SIG-M5 treated with dmso at 0.1 percent for 504 hours (cell line): Measurements from ENCODE around the gene CLNS1A.
A peak's percentile ranks its signal among the peaks of the same experiment; 100 is the strongest.

Experiments
- DNase-seq: peaks from one replicate; lab custom pipeline; 2025; ENCODE audit not compliant: unreplicated experiment; lab: John Stamatoyannopoulos, UW

The CLNS1A gene

GRCh38 chr11:77637345-77638165 lies at the start of gene CLNS1A:
Gene CLNS1A (minus strand): TSS chr11:77637794. CDS start chr11:77637714, 80 bp downstream.
- DNase-seq, result peak; percentile 97

GRCh38 chr11:77687088-77687487 lies 49.5 kb upstream of the CLNS1A start:
- no peak for DNase-seq

- DNase-seq, result no peak
These were observed 39.5 kb upstream of the CLNS1A start for GRCh38 chr11:77677138-77677537.

GRCh38 chr11:77672264-77672663 lies 34.7 kb upstream of the CLNS1A start:
- no peak for DNase-seq

- DNase-seq, result no peak
These were observed 32.4 kb upstream of the CLNS1A start for GRCh38 chr11:77669848-77670511.

GRCh38 chr11:77668760-77669159 lies 31.2 kb upstream of the CLNS1A start:
- DNase-seq, result no peak

GRCh38 chr11:77665240-77665965 lies 27.8 kb upstream of the CLNS1A start:
- no peak for DNase-seq

DNA sequence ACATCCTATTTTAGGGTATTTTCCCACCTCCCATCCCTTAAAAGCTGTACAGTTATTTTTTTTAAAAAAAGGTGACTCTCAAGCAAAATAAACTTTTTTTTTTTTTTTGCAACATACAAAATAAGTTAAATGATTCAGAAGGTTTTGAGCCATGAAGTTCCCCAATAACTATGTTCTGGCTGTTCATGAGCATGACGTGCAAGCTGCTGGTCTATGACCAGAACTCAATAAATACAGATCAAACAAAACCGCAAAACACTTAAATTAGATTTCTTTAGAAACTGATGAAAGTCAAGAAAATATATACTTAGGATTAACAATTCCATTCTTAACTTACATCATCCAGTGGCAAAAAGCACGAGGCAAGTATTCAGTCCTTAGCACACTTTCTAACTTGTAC lies 24.1 kb upstream of the CLNS1A start:
- no peak for DNase-seq

DNA sequence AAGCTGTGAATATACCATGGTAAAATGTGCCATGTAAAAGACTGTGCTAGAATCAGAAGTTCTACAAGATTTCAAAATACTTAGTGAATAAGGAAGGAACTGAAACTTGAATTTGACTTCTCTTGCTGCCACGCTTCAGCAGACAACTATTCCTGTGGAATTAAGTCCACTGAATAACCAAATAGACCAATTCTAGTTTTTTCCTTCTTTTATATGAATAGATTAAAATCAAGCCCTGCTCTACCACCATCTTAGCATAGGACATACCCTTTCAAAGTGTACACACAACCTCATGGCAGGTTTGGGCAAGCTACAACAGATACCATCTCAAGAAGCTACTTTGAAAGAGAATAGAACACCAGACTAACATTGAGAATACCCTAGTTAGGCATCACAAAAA lies 23.4 kb upstream of the CLNS1A start:
- DNase-seq, result peak; percentile 62

GRCh38 chr11:77658213-77659013 lies 20.8 kb upstream of the CLNS1A start:
- DNase-seq, result no peak

- DNase-seq, result no peak
These were observed 18.8 kb upstream of the CLNS1A start for GRCh38 chr11:77656362-77656761.

DNA sequence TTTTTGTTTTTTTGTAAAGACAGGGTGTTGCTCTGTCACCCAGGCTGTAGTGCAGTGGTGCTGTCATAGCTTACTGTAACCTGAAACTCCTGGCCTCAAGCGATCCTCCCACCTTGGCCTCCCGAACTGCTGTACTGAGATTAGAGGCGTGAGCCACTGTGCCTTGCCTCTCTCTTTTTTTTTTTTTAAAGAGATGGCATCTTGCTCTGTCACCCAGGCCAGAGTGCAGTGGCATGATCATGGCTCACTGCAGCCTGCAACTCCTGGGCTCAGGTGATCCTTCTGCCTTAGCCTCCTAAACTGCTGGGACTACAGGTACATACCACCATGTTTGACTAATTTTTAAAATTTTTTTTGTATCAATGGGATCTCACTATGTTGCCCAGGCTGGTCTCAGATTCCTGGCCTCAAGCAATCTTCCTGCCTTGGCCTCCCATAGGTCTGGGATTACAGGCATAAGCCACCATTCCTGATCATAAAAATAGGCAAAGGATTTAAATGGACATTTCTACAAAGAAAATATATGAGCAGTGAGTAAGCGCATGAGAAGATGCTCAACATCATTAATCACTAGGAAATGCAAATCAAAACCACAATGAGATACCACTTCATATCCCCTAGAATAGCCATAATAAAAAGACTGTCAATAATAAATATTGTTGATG lies 17.3 kb upstream of the CLNS1A start:
- no peak for DNase-seq

GRCh38 chr11:77650123-77650522 lies 12.5 kb upstream of the CLNS1A start:
- DNase-seq, result no peak

- DNase-seq, result no peak
These were observed 10.2 kb upstream of the CLNS1A start for GRCh38 chr11:77647654-77648305.

- no peak for DNase-seq
These were observed 7.3 kb upstream of the CLNS1A start for GRCh38 chr11:77644887-77645286.

- DNase-seq, result no peak
These were observed 4.6 kb upstream of the CLNS1A start for GRCh38 chr11:77642228-77642627.

- DNase-seq, result peak; percentile 74
These were observed 756 bp downstream of the CLNS1A start for GRCh38 chr11:77636731-77637344.

GRCh38 chr11:77633926-77634325 lies 3.7 kb downstream of the CLNS1A start:
- peak; percentile 66 for DNase-seq

DNA sequence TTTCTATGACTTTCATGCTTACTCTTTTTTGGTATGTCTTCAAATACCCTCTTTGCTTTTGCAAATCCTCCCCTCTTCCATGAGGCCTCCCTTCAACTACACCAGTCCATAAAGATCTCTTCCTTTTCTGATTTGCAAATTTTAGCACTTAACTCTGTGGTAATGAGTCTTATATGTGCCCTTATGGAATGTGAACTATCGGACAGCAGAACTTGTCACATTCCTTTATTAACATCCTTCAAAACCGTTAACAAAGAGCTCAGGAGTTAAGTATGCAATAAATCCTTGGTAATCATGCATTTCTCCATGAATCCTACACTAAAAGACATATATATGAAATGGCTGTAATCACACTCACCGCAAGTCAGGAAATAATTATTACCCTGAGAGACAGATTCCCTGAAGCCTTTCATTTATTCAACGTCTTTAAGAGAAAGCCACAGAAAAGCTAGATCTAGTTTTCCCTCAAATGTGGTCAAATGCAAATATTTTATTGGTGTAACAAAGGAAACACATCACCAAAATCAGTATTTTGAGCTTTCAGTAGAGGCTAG lies 7.4 kb downstream of the CLNS1A start:
- no peak for DNase-seq
